Ascending aorta (tissue), 2 donors: ENCODE results near the gene CAB39L. TPM values are rescaled to one million over a fixed set of nuclear protein-coding genes. Genes with fewer than 3 reads are reported as not detected.
A peak's percentile ranks its signal among the peaks of the same experiment; 100 is the strongest.

Experiments used
- DNase-seq, 2 donors: peaks; one replicate each; pipeline ENCODE4 v3.0.0-alpha.2; 2019; ENCODE audit warnings: low spot score in 2 of 2
- H3K27ac ChIP-seq, 2 donors: fragments of 200-600 bp; sonication (generic); one replicate each; pipeline ENCODE4 v1.5.1; 2016 to 2017; ENCODE audit warnings: mild to moderate bottlenecking in 1 of 2
- H3K27me3 ChIP-seq: fragments of 200-600 bp; sonication (generic); one replicate; pipeline ENCODE4 v1.5.1; 2017
- H3K36me3 ChIP-seq, 2 donors: fragments of 200-600 bp; sonication (generic); one replicate each; pipeline ENCODE4 v1.5.1; 2016
- H3K4me1 ChIP-seq, 2 donors: fragments of 200-600 bp; sonication (generic); one replicate each; pipeline ENCODE4 v1.5.1; 2016 to 2017; ENCODE audit warnings: mild to moderate bottlenecking in 1 of 2
- H3K4me3 ChIP-seq, 2 donors: fragments of 200-600 bp; sonication (generic); one replicate each; pipeline ENCODE4 v1.5.1; 2016 to 2017; ENCODE audit warnings: mild to moderate bottlenecking in 1 of 2
- H3K9me3 ChIP-seq, 2 donors: fragments of 200-600 bp; sonication (generic); one replicate each; pipeline ENCODE4 v1.5.1; 2016
- intact Hi-C: fragments of 100-400 bp; cut with DNase I; formaldehyde crosslinking; loops from one replicate; pipeline ENCODE4 v1.15.1; 2023
- total RNA-seq: library from RNA; depleted of rRNA; stranded (reverse); fragments of >200 nt; gene quantifications from one replicate; pipeline ENCODE4 v1.1.0, GENCODE V29; 2016
- TF ChIP-seq, protein P1 (sequence below), 3 experiments: fragments of 200-600 bp in 2 of 3; fragments of 450-650 bp in 1 of 3; sonication (generic) in 2 of 3; IDR thresholded peaks; one replicate each; pipeline ENCODE4 v1.5.1; 2016 to 2019; ENCODE audit warnings: antibody characterized with exemption in 3 of 3, mild to moderate bottlenecking in 1 of 3, moderate library complexity in 1 of 3

Gene CAB39L
- total RNA-seq, 1 donor from 2014 or later, result 30.1 TPM

DNA sequence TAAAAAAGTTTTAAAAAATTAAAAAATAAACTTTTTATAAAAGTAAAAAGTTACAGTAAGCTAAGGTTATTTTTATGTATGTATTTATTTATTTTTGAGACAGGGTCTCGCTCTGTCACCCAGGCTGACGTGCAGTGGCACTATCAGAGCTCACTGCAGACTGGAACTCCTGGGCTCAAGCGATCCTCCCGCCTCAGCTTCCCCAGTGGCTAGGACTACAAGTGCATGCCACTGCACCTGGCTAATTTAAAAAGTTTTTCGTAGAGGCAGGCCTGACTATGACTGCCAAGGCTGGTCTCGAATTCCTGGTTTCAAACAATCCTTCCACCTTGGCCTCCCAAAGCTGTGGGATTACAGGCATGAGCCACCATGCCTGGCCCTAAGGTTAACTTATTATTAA is 132.0 kb downstream of the CAB39L start:
- intact Hi-C loops, result no loop called here
- Histone ChIP-seq H3K4me1 (peaks cover 15 to 47% of the 10 kb centered on the region in 2 donors), H3K9me3 (no peaks in the 10 kb centered on the region), H3K27me3 (no peaks in the 10 kb centered on the region), H3K36me3 (peaks cover 0 to 11% of the 10 kb centered on the region in 2 donors), H3K27ac (peak overlapping the region in 1 of 2 donors; percentile 87), H3K4me3 (no peak overlapping the region)
- TF ChIP-seq, protein P1, sequence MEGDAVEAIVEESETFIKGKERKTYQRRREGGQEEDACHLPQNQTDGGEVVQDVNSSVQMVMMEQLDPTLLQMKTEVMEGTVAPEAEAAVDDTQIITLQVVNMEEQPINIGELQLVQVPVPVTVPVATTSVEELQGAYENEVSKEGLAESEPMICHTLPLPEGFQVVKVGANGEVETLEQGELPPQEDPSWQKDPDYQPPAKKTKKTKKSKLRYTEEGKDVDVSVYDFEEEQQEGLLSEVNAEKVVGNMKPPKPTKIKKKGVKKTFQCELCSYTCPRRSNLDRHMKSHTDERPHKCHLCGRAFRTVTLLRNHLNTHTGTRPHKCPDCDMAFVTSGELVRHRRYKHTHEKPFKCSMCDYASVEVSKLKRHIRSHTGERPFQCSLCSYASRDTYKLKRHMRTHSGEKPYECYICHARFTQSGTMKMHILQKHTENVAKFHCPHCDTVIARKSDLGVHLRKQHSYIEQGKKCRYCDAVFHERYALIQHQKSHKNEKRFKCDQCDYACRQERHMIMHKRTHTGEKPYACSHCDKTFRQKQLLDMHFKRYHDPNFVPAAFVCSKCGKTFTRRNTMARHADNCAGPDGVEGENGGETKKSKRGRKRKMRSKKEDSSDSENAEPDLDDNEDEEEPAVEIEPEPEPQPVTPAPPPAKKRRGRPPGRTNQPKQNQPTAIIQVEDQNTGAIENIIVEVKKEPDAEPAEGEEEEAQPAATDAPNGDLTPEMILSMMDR (IDR thresholded peaks at IDR 0.05), result no peak
- peak in 1 of 2 donors; percentile 56 for DNase-seq

DNA sequence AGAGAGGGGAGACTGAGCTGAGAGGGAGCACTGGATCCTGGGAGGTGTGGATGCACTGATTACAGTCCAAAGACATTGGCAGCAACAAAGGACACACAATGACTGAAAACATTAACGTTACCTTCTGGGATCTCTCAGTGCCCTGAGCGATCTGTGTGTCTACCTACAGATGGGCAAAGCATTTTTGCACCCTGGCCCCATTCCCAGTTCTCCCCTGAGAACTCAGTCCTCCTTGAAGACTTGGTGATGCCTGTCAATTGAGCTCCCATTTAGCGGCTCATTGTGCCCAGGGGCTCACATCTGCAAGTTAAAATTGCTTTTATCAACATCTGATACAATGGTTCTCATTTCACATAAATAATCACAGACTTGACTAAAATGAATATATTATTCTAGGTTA is 133.6 kb downstream of the CAB39L start:
- peak in 1 of 2 donors; percentile 52 for DNase-seq
- Histone ChIP-seq H3K4me1 (peaks cover 15 to 49% of the 10 kb centered on the region in 2 donors), H3K9me3 (no peaks in the 10 kb centered on the region), H3K4me3 (no peak overlapping the region), H3K27me3 (no peaks in the 10 kb centered on the region), H3K27ac (peak overlapping the region; percentile 92 to 95), H3K36me3 (peaks cover 0 to 11% of the 10 kb centered on the region in 2 donors)
- TF ChIP-seq, protein P1 (IDR thresholded peaks at IDR 0.05), result no peak
- intact Hi-C loops, result no loop called here

DNA sequence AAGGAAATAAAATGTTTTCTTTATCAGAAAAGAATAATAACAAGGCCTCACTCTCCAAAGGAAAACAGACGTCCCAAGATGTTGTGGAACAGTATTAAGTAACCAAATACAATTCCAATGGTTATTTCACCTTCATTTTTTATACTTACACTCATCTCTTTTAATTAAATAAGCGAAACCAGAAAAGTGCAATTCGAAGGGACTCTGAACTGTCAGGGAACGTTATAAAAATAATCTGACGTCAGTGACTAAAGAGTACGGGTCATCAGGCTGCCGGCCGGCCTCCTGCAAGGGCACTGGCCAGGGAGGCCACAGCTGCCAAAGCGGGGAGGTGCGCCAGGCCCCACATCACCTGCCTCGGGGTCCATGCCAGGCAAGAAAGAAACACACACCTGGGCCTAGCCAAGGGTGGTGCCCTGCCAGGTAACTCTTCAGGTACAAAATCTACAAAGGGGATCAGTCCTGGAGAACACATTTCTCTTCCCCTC is 134.9 kb downstream of the CAB39L start:
- Histone ChIP-seq H3K36me3 (peaks cover 0 to 11% of the 10 kb centered on the region in 2 donors), H3K4me1 (peaks cover 9 to 39% of the 10 kb centered on the region in 2 donors), H3K4me3 (peak overlapping the region in 1 of 2 donors; percentile 21), H3K27ac (peak overlapping the region; percentile 92 to 95), H3K9me3 (no peaks in the 10 kb centered on the region), H3K27me3 (no peaks in the 10 kb centered on the region)
- intact Hi-C loops, result loop anchor here (5.0 kb wide), 1 partner anchor 188 kb away; the partner anchor contains the start of gene PHF11
- TF ChIP-seq, protein P1 (IDR thresholded peaks at IDR 0.05), result no peak
- DNase-seq, result peak in 1 of 2 donors; percentile 79

DNA sequence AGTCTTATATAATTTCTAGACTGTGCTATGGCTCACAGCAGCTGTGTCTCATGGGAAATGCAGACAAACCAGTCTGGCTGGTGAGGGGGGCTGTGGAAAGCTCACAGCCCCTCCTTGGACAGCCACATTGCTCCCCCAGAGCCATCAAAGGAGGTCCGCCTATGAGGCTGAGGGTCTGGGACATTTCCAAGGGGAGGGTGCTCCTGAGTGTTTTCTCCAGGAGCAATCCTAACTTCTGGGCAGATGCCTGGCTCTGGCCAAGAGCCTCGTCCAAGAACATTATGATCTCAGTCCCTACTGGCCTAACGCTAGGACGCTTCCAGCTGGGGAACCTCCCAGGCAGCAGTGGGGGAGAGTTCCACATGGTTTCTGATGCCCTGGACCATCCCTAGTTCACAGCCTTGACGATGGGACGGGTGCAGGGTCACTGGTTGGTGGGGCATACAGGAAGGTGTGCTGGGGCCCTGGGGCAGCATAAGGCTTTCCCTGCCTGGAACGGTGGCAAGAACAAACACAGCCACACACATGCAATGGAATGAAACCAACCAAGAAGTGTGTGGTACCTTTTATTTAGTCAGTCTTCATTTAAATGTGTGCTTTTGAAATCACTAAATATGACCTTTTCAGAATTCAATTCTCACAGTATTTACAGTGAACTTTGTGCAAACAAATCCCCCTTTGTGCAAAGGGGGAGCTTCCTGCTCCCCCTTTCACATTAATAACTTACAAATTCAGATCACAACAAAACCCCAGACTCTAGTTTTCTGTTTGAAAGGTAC is 135.6 kb downstream of the CAB39L start:
- H3K27me3 ChIP-seq, result no peaks in the 10 kb centered on the region
- peak; percentile 58 to 94 for DNase-seq
- intact Hi-C loops, result loop anchor here (5.0 kb wide), 1 partner anchor 189 kb away; the partner anchor contains the start of gene PHF11
- H3K27ac ChIP-seq, result peak overlapping the region; percentile 92 to 95
- H3K36me3 ChIP-seq, result peaks cover 0 to 11% of the 10 kb centered on the region in 2 donors
- H3K9me3 ChIP-seq, result no peaks in the 10 kb centered on the region
- TF ChIP-seq, protein P1 (IDR thresholded peaks at IDR 0.05), result peak in 1 of 3 experiments; percentile 6
- peak overlapping the region; percentile 16 to 21 for H3K4me3 ChIP-seq
- H3K4me1 ChIP-seq, result peaks cover 6 to 34% of the 10 kb centered on the region in 2 donors

DNA sequence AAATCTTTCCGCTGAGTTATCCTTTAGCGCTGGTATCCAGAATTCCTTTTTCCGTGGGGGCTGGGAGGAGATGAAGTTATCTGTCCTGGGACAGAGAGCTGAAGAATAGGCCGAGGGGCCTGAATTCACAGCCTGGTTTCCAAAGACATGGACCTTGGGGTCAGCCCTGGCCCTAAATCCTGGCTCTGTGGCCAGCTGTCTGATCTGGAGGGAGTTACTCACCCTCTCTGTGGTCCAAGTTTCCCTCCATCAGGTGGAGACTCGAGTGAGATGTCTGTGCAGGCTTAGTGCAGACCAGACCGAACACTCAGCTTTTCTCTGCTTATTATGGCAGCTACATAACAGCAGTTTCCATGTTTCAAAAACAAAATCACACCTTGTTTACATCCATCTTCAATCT is 136.5 kb downstream of the CAB39L start:
- H3K4me1 ChIP-seq, result peaks cover 6 to 33% of the 10 kb centered on the region in 2 donors
- TF ChIP-seq, protein P1 (IDR thresholded peaks at IDR 0.05), result no peak

More for the DNA sequence above, 136.5 kb downstream of the CAB39L start:
- intact Hi-C loops, result loop anchor here (5.0 kb wide), 1 partner anchor 190 kb away; the partner anchor contains the start of gene PHF11
- peaks cover 0 to 11% of the 10 kb centered on the region in 2 donors for H3K36me3 ChIP-seq
- H3K27me3 ChIP-seq, result no peaks in the 10 kb centered on the region
- H3K9me3 ChIP-seq, result no peaks in the 10 kb centered on the region
- H3K4me3 ChIP-seq, result no peak overlapping the region
- DNase-seq, result no peak
- H3K27ac ChIP-seq, result peak overlapping the region; percentile 92 to 95
